ENCODE measurements around the gene CT47C1. TPM values are rescaled to one million over a fixed set of nuclear protein-coding genes. Genes with fewer than 3 reads are reported as not detected.
A peak's percentile ranks its signal among the peaks of the same experiment; 100 is the strongest.

The CT47C1 gene
- total and polyA plus RNA-seq, 10 of the 15 experiments (the other 5 are each of a cell fraction or from before 2014, with no cell fraction given), result not detected

DNA sequence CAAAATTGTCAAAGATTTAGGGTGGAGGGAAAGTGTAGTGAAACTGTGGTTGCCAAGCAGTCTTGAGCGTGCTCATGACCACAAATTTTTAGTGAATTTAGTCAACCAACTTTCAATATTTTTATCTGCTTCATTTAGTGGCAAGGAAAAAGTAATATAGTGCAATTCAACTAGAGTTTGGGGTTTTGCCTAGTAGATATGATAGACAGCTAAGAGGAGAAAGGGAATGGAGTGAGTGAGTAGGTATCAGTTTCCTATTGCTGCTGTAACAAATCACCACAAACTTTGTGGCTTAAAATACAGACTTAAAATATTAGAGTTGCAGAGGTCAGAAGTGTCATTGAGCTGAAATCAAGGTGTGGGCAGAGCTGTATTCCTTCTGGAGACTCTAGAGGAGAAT, 3.7 kb upstream of the CT47C1 start:
- no peaks in the 10 kb centered on the region for H3K36me3 ChIP-seq (ENCODE audit: control insufficient read depth in 2 of 2, insufficient read depth in 2 of 2, low read length in 1 of 2)
- H3K4me3 ChIP-seq, result no peak overlapping the region
- H3K9ac ChIP-seq (ENCODE audit: control insufficient read depth, insufficient read depth, low read length), result no peak overlapping the region
- H3K4me2 ChIP-seq (ENCODE audit: control insufficient read depth, insufficient read depth), result no peak overlapping the region
- no peak overlapping the region for H2AFZ ChIP-seq (ENCODE audit: control insufficient read depth, low read depth, low read length)
- BruUV-seq (replicated peaks), result no TSS peak
- ChIA-PET POLR2A (no interaction called here), SMC1A (ENCODE audit: uncharacterized antibody, unreplicated experiment) (interaction anchor here (1.0 kb wide), 1 partner anchor 14 kb away, joined by 3 read pairs; no protein-coding TSS in a partner anchor), RAD21 (ENCODE audit: unreplicated experiment) (no interaction called here), CTCF (no interaction called here)
- H3K79me2 ChIP-seq (ENCODE audit: control insufficient read depth, insufficient read depth, low read length), result no peaks in the 10 kb centered on the region
- FAIRE-seq (no peak), ATAC-seq (no peak), DNase-seq (ENCODE audit: low read depth, low spot score) (no peak)
- no peaks in the 10 kb centered on the region for H3K4me1 ChIP-seq (ENCODE audit: control insufficient read depth, insufficient read depth, low read length)
- H3K9me3 ChIP-seq (replicated peaks; ENCODE audit: control insufficient read depth, insufficient read depth, low read length), result peaks cover 2% of the 10 kb centered on the region; the same call in 1 of the 3 replicates
- peaks cover 0 to 2% of the 10 kb centered on the region in 2 experiments; a peak in 2 of 4 replicates for H3K27me3 ChIP-seq (replicated peaks in 1 of 2; ENCODE audit: control insufficient read depth in 2 of 2, insufficient read depth in 2 of 2, low read length in 1 of 2)
- no peaks in the 10 kb centered on the region for H4K20me1 ChIP-seq (ENCODE audit: control insufficient read depth, insufficient read depth)
- in situ Hi-C loops (cut with MboI) (loop anchor here (10.0 kb wide), 1 partner anchor 224 kb away; no protein-coding TSS in a partner anchor), intact Hi-C loops (cut with micrococcal nuclease; ENCODE audit: unreplicated experiment) (loop anchor here (5.0 kb wide), 1 partner anchor 222 kb away; no protein-coding TSS in a partner anchor)
- TF ChIP-seq CBX5 (IDR thresholded peaks at IDR 0.05; ENCODE audit: low read depth) (no peak), GATAD2B (conservative IDR thresholded peaks at IDR 0.05; ENCODE audit: low read depth) (no peak), RUNX3 (IDR thresholded peaks at IDR 0.05; ENCODE audit: low read length) (peak; percentile 23; the same call in 1 of the 2 replicates), MYC (IDR thresholded peaks at IDR 0.05; ENCODE audit: insufficient read depth, insufficient read length, insufficient replicate concordance, low read length, severe bottlenecking) (no peak), NR2C1 (IDR thresholded peaks at IDR 0.05) (no peak), SREBF1 (IDR thresholded peaks at IDR 0.05; ENCODE audit: low read length) (no peak), IRF3 (IDR thresholded peaks at IDR 0.05) (no peak), ESRRA (IDR thresholded peaks at IDR 0.05; ENCODE audit: low read length) (no peak), ATF2 (IDR thresholded peaks at IDR 0.05; ENCODE audit: low read length) (no peak), BRCA1 (IDR thresholded peaks at IDR 0.05; ENCODE audit: low read depth, low read length) (no peak), HDAC2 (IDR thresholded peaks at IDR 0.05) (no peak)
- TF ChIP-seq, protein P1, sequence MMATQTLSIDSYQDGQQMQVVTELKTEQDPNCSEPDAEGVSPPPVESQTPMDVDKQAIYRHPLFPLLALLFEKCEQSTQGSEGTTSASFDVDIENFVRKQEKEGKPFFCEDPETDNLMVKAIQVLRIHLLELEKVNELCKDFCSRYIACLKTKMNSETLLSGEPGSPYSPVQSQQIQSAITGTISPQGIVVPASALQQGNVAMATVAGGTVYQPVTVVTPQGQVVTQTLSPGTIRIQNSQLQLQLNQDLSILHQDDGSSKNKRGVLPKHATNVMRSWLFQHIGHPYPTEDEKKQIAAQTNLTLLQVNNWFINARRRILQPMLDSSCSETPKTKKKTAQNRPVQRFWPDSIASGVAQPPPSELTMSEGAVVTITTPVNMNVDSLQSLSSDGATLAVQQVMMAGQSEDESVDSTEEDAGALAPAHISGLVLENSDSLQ (IDR thresholded peaks at IDR 0.05), result 0 out of 2 replicates have a peak, but pooled peaks have one; percentile 9
- TF ChIP-seq, protein P2, sequence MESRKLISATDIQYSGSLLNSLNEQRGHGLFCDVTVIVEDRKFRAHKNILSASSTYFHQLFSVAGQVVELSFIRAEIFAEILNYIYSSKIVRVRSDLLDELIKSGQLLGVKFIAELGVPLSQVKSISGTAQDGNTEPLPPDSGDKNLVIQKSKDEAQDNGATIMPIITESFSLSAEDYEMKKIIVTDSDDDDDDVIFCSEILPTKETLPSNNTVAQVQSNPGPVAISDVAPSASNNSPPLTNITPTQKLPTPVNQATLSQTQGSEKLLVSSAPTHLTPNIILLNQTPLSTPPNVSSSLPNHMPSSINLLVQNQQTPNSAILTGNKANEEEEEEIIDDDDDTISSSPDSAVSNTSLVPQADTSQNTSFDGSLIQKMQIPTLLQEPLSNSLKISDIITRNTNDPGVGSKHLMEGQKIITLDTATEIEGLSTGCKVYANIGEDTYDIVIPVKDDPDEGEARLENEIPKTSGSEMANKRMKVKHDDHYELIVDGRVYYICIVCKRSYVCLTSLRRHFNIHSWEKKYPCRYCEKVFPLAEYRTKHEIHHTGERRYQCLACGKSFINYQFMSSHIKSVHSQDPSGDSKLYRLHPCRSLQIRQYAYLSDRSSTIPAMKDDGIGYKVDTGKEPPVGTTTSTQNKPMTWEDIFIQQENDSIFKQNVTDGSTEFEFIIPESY (IDR thresholded peaks at IDR 0.05), result no peak
- no peak overlapping the region for H3K27ac ChIP-seq (ENCODE audit: control insufficient read depth, insufficient read depth)
- 4% methylated on average over 1 of the region's 1 CpG for WGBS (ENCODE audit: insufficient coverage, insufficient replicate concordance, low lambda C conversion rate, missing lambda C conversion rate)
